Mammary epithelial cell (primary cell): ENCODE measurements around the gene ANO1.

Experiments
- CTCF ChIP-seq, 2 donors: IDR thresholded peaks in 1 of 2; conservative IDR thresholded peaks in 1 of 2; 2 replicates each; pipeline ENCODE4 v1.5.1; 2011 to 2012; ENCODE audit warnings: inconsistent platforms in 2 of 2, low read length in 2 of 2, mild to moderate bottlenecking in 2 of 2, control low read depth in 1 of 2, low read depth in 1 of 2; ENCODE audit not compliant: insufficient read depth in 1 of 2; ENCODE audit errors: extremely low read depth in 1 of 2
- EZH2 ChIP-seq: IDR thresholded peaks from 2 replicates; pipeline ENCODE4 v1.6.1; 2012; ENCODE audit warnings: low read length, inconsistent platforms, borderline replicate concordance

DNA sequence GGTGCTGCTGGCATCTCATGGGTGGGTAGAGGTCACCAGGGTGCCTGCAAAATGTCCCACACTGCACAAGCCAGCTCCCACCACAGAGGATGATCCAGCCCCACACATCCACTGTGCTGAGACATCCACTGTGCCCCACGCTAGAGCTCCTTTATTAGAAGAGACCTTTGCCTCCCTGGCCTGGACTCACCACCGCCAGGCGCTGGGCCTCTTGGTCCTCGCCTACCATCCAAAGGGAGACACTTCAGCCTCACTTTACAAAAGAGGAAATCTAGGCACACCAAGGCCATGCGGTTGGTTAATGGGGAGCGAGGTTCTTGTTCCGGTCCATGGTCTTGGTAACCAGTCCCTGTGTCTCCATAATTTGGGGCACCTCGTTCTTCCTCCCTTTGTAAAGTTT is 3.4 kb upstream of the ANO1 start:
- TF ChIP-seq CTCF (conservative IDR thresholded peaks at IDR 0.05 in 1 of 2, IDR thresholded peaks at IDR 0.05 in 1 of 2; ENCODE audit: extremely low read depth in 1 of 2, insufficient read depth in 1 of 2, low read depth in 1 of 2, low read length in 2 of 2): no peak
- no peak for TF ChIP-seq EZH2
